ENCODE data around the gene CEP131.

- no peak for TF ChIP-seq CTCF (IDR thresholded peaks at IDR 0.05)
- no peak for TF ChIP-seq POLR2AphosphoS5 (IDR thresholded peaks at IDR 0.05)
- TF ChIP-seq POLR2A (IDR thresholded peaks at IDR 0.05), result no peak
Observed at GRCh38 chr17:81192386-81193050, 30.2 kb downstream of the CEP131 start.
